ENCODE data around the gene PGLYRP3. TPM values are rescaled to one million over a fixed set of nuclear protein-coding genes. Genes with fewer than 3 reads are reported as not detected.
A peak's percentile ranks its signal among the peaks of the same experiment; 100 is the strongest.

Gene PGLYRP3
- total and polyA plus RNA-seq, 7 experiments from 2014 or later: not detected

- no peak overlapping the region for H3K4me3 ChIP-seq (ENCODE audit: low read length)
- H3K36me3 ChIP-seq (ENCODE audit: control insufficient read depth in 2 of 3, insufficient read depth in 3 of 3, low read length in 3 of 3): no peaks in the 10 kb centered on the region
- Mint-ChIP-seq H3K9me3 (no peaks in the 10 kb centered on the region), H3K4me3 (no peak overlapping the region), H3K27ac (peak overlapping the region in 1 of 9 donors; percentile 65), H3K27me3 (peaks cover 0 to 16% (median 6%) of the 10 kb centered on the region in 5 donors), H3K4me1 (peaks cover 16 to 26% (median 24%) of the 10 kb centered on the region in 7 donors), H3K36me3 (no peaks in the 10 kb centered on the region)
- CTCF ChIA-PET: interaction anchor here (0.6 to 6.2 kb wide), 2 partner anchors 139 to 243 kb away, joined by 7 to 51 read pairs; no protein-coding TSS in a partner anchor
- DNase-seq: no peak
- no peak for ATAC-seq
- no peak overlapping the region for H3K27ac ChIP-seq (ENCODE audit: low read depth, low read length)
- H3K9me3 ChIP-seq (ENCODE audit: control insufficient read depth in 2 of 3, low read length in 3 of 3): no peaks in the 10 kb centered on the region
- H3K4me1 ChIP-seq (ENCODE audit: control insufficient read depth in 2 of 2, insufficient read depth in 2 of 2, low read length in 2 of 2): peaks cover 0 to 16% of the 10 kb centered on the region in 2 donors
- no peaks in the 10 kb centered on the region for H3K27me3 ChIP-seq (ENCODE audit: control insufficient read depth in 2 of 2, insufficient read depth in 2 of 2, low read length in 2 of 2)
- intact Hi-C loops (cut with micrococcal nuclease): loop anchor here in 1 of 2 donors (10.0 kb wide), 1 partner anchor 280 kb away; the partner anchor contains the start of gene CHTOP
- POLR2A ChIA-PET: no interaction called here
Measured at GRCh38 chr1:153354515-153355193, 41.9 kb upstream of the PGLYRP3 start.

GRCh38 chr1:153353226-153353947 is 40.6 kb upstream of the PGLYRP3 start:
- Histone ChIP-seq H3K4me3 (ENCODE audit: low read length) (no peak overlapping the region), H3K4me1 (ENCODE audit: control insufficient read depth in 2 of 2, insufficient read depth in 2 of 2, low read length in 2 of 2) (peaks cover 0 to 14% of the 10 kb centered on the region in 2 donors), H3K9me3 (ENCODE audit: control insufficient read depth in 2 of 3, low read length in 3 of 3) (no peaks in the 10 kb centered on the region), H3K36me3 (ENCODE audit: control insufficient read depth in 2 of 3, insufficient read depth in 3 of 3, low read length in 3 of 3) (no peaks in the 10 kb centered on the region), H3K27ac (ENCODE audit: low read depth, low read length) (no peak overlapping the region), H3K27me3 (ENCODE audit: control insufficient read depth in 2 of 2, insufficient read depth in 2 of 2, low read length in 2 of 2) (no peaks in the 10 kb centered on the region)
- DNase-seq (no peak), ATAC-seq (no peak)
- intact Hi-C loops (cut with micrococcal nuclease): loop anchor here (2.0 to 10.0 kb wide), 3 partner anchors 51 to 395 kb away; partner anchors contain the start of gene CHTOP (in 1 of the 2)
- CTCF ChIA-PET: interaction anchor here (0.5 to 6.2 kb wide), 2 partner anchors 11 to 140 kb away, joined by 4 to 51 read pairs; no protein-coding TSS in a partner anchor
- Mint-ChIP-seq H3K4me1 (peaks cover 13 to 24% (median 24%) of the 10 kb centered on the region in 7 donors), H3K27me3 (peaks cover 6 to 21% (median 10%) of the 10 kb centered on the region in 5 donors), H3K9me3 (no peaks in the 10 kb centered on the region), H3K4me3 (no peak overlapping the region), H3K36me3 (no peaks in the 10 kb centered on the region), H3K27ac (no peak overlapping the region)
- POLR2A ChIA-PET: no interaction called here

GRCh38 chr1:153352523-153352922 is 39.8 kb upstream of the PGLYRP3 start:
- Histone ChIP-seq H3K27me3 (ENCODE audit: control insufficient read depth in 2 of 2, insufficient read depth in 2 of 2, low read length in 2 of 2) (no peaks in the 10 kb centered on the region), H3K4me3 (ENCODE audit: low read length) (no peak overlapping the region), H3K9me3 (ENCODE audit: control insufficient read depth in 2 of 3, low read length in 3 of 3) (no peaks in the 10 kb centered on the region), H3K36me3 (ENCODE audit: control insufficient read depth in 2 of 3, insufficient read depth in 3 of 3, low read length in 3 of 3) (no peaks in the 10 kb centered on the region), H3K27ac (ENCODE audit: low read depth, low read length) (no peak overlapping the region), H3K4me1 (ENCODE audit: control insufficient read depth in 2 of 2, insufficient read depth in 2 of 2, low read length in 2 of 2) (peaks cover 0 to 6% of the 10 kb centered on the region in 2 donors)
- H3K9me3 Mint-ChIP-seq: no peaks in the 10 kb centered on the region
- H3K4me3 Mint-ChIP-seq: no peak overlapping the region
- CTCF ChIA-PET: interaction anchor here (0.6 to 6.2 kb wide), 5 partner anchors 48 to 180 kb away, joined by 3 to 51 read pairs (median 3); no protein-coding TSS in a partner anchor
- ATAC-seq (peak; percentile 77), DNase-seq (peak; percentile 30 to 69 (median 52))
- POLR2A ChIA-PET: no interaction called here
- H3K27me3 Mint-ChIP-seq: peaks cover 6 to 24% (median 11%) of the 10 kb centered on the region in 5 donors
- H3K4me1 Mint-ChIP-seq: peaks cover 5 to 16% (median 15%) of the 10 kb centered on the region in 7 donors
- no peaks in the 10 kb centered on the region for H3K36me3 Mint-ChIP-seq
- intact Hi-C loops (cut with micrococcal nuclease): loop anchor here (1.0 to 10.0 kb wide), 5 partner anchors 52 to 396 kb away; partner anchors contain the start of gene CHTOP (in 1 of the 2)
- no peak overlapping the region for H3K27ac Mint-ChIP-seq

- H3K36me3 Mint-ChIP-seq: no peaks in the 10 kb centered on the region
- no peak overlapping the region for H3K4me3 Mint-ChIP-seq
- ATAC-seq: no peak
- intact Hi-C loops (cut with micrococcal nuclease): loop anchor here in 1 of 2 donors (10.0 kb wide), 1 partner anchor 284 kb away; the partner anchor contains the start of gene CHTOP
- peaks cover 9 to 15% (median 14%) of the 10 kb centered on the region in 7 donors for H3K4me1 Mint-ChIP-seq
- no peaks in the 10 kb centered on the region for H3K9me3 Mint-ChIP-seq
- DNase-seq: no peak
- no peaks in the 10 kb centered on the region for H3K36me3 ChIP-seq (ENCODE audit: control insufficient read depth in 2 of 3, insufficient read depth in 3 of 3, low read length in 3 of 3)
- H3K9me3 ChIP-seq (ENCODE audit: control insufficient read depth in 2 of 3, low read length in 3 of 3): no peaks in the 10 kb centered on the region
- H3K4me1 ChIP-seq (ENCODE audit: control insufficient read depth in 2 of 2, insufficient read depth in 2 of 2, low read length in 2 of 2): peaks cover 10% of the 10 kb centered on the region in 2 donors
- H3K4me3 ChIP-seq (ENCODE audit: low read length): no peak overlapping the region
- ChIA-PET CTCF (interaction anchor here (1.4 kb wide), 1 partner anchor 145 kb away, joined by 4 read pairs; no protein-coding TSS in a partner anchor), POLR2A (no interaction called here)
- no peak overlapping the region for H3K27ac Mint-ChIP-seq
- H3K27me3 Mint-ChIP-seq: peaks cover 6 to 35% (median 24%) of the 10 kb centered on the region in 5 donors
- peaks cover 0 to 5% of the 10 kb centered on the region in 2 donors for H3K27me3 ChIP-seq (ENCODE audit: control insufficient read depth in 2 of 2, insufficient read depth in 2 of 2, low read length in 2 of 2)
- H3K27ac ChIP-seq (ENCODE audit: low read depth, low read length): no peak overlapping the region
Measured at GRCh38 chr1:153350321-153350957, 37.7 kb upstream of the PGLYRP3 start.

GRCh38 chr1:153349363-153350320 is 36.9 kb upstream of the PGLYRP3 start:
- POLR2A ChIA-PET: no interaction called here
- Histone ChIP-seq H3K4me3 (ENCODE audit: low read length) (no peak overlapping the region), H3K9me3 (ENCODE audit: control insufficient read depth in 2 of 3, low read length in 3 of 3) (no peaks in the 10 kb centered on the region), H3K27me3 (ENCODE audit: control insufficient read depth in 2 of 2, insufficient read depth in 2 of 2, low read length in 2 of 2) (peaks cover 0 to 5% of the 10 kb centered on the region in 2 donors), H3K4me1 (ENCODE audit: control insufficient read depth in 2 of 2, insufficient read depth in 2 of 2, low read length in 2 of 2) (peaks cover 13 to 18% of the 10 kb centered on the region in 2 donors), H3K36me3 (ENCODE audit: control insufficient read depth in 2 of 3, insufficient read depth in 3 of 3, low read length in 3 of 3) (no peaks in the 10 kb centered on the region), H3K27ac (ENCODE audit: low read depth, low read length) (no peak overlapping the region)
- DNase-seq (no peak), ATAC-seq (no peak)
- intact Hi-C loops (cut with micrococcal nuclease): loop anchor here in 1 of 2 donors (10.0 kb wide), 1 partner anchor 285 kb away; the partner anchor contains the start of gene CHTOP
- Mint-ChIP-seq H3K27ac (no peak overlapping the region), H3K9me3 (no peaks in the 10 kb centered on the region), H3K27me3 (peaks cover 6 to 36% (median 24%) of the 10 kb centered on the region in 5 donors), H3K4me3 (no peak overlapping the region), H3K36me3 (no peaks in the 10 kb centered on the region), H3K4me1 (peaks cover 12 to 23% (median 22%) of the 10 kb centered on the region in 7 donors)
- CTCF ChIA-PET: interaction anchor here (1.4 kb wide), 1 partner anchor 146 kb away, joined by 4 read pairs; no protein-coding TSS in a partner anchor
